Mesodermal cell (in vitro differentiated cells): ENCODE results near the gene MARCHF11.

Experiments
- H3K27ac ChIP-seq: 2 replicates; pipeline ENCODE4 v1.7.0; 2013; ENCODE audit warnings: mild to moderate bottlenecking, low read depth, low read length, moderate library complexity; ENCODE audit not compliant: severe bottlenecking
- H3K36me3 ChIP-seq: 2 replicates; pipeline ENCODE4 v1.7.1; 2013; ENCODE audit warnings: mild to moderate bottlenecking, low read length, moderate library complexity; ENCODE audit not compliant: control insufficient read depth, insufficient read depth
- H3K4me1 ChIP-seq: one replicate; pipeline ENCODE4 v1.7.1; 2013; ENCODE audit warnings: mild to moderate bottlenecking, low read length; ENCODE audit not compliant: insufficient read depth, control insufficient read depth, poor library complexity, severe bottlenecking
- H3K4me3 ChIP-seq: 2 replicates; pipeline ENCODE4 v1.7.0; 2013; ENCODE audit warnings: low read length, control low read depth, mild to moderate bottlenecking; ENCODE audit not compliant: insufficient read depth, poor library complexity, severe bottlenecking; ENCODE audit errors: extremely low read depth
- H3K9me3 ChIP-seq: 2 replicates; pipeline ENCODE4 v1.7.1; 2013; ENCODE audit warnings: mild to moderate bottlenecking, low read length, moderate library complexity; ENCODE audit not compliant: control insufficient read depth
- WGBS, 2 experiments: methylation state at CpG; one replicate each; pipeline ENCODE4 v1.1.5; 2013; ENCODE audit warnings: missing lambda C conversion rate in 2 of 2; ENCODE audit not compliant: insufficient coverage in 2 of 2; 5-methylcytosine and 5-hydroxymethylcytosine counted together

MARCHF11 gene

DNA sequence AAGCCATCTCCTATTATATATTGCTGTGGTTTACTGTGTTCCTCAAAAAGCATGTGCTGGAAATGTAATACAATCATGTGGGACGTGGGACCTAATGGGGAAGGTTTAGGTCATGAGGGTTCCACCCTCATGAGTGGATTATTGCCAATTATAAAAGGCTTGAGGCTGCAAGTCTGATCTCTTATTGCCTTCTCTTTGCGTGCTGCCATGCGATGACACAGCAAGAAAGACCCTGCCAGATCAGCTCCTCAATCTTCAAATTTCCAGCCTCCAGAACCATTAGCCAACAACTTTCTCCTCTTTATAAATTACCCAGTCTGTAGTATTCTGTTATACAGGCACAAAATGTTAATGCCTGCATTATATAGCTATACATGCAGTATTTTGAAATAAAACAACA, 45.4 kb downstream of the MARCHF11 start:
- Histone ChIP-seq H3K9me3 (no peaks in the 10 kb centered on the region), H3K4me1 (no peaks in the 10 kb centered on the region), H3K27ac (no peak overlapping the region), H3K4me3 (no peak overlapping the region), H3K36me3 (no peaks in the 10 kb centered on the region)
- WGBS, 2 experiments: 89 to 94% methylated on average over 2 to 3 of the region's 3 CpGs

GRCh38 chr5:16131878-16132277, 47.7 kb downstream of the MARCHF11 start:
- WGBS, 2 experiments: 91% methylated on average over 4 to 5 of the region's 5 CpGs
- H3K4me3 ChIP-seq: no peak overlapping the region
- H3K9me3 ChIP-seq: no peaks in the 10 kb centered on the region
- no peaks in the 10 kb centered on the region for H3K4me1 ChIP-seq
- no peak overlapping the region for H3K27ac ChIP-seq
- no peaks in the 10 kb centered on the region for H3K36me3 ChIP-seq

- no peaks in the 10 kb centered on the region for H3K9me3 ChIP-seq
- H3K4me1 ChIP-seq: no peaks in the 10 kb centered on the region
- H3K36me3 ChIP-seq: no peaks in the 10 kb centered on the region
- no peak overlapping the region for H3K27ac ChIP-seq
- 94 to 100% methylated on average over 3 to 5 of the region's 5 CpGs for WGBS, 2 experiments
- H3K4me3 ChIP-seq: no peak overlapping the region
These were observed 50.6 kb downstream of the MARCHF11 start for GRCh38 chr5:16128944-16129343.

DNA sequence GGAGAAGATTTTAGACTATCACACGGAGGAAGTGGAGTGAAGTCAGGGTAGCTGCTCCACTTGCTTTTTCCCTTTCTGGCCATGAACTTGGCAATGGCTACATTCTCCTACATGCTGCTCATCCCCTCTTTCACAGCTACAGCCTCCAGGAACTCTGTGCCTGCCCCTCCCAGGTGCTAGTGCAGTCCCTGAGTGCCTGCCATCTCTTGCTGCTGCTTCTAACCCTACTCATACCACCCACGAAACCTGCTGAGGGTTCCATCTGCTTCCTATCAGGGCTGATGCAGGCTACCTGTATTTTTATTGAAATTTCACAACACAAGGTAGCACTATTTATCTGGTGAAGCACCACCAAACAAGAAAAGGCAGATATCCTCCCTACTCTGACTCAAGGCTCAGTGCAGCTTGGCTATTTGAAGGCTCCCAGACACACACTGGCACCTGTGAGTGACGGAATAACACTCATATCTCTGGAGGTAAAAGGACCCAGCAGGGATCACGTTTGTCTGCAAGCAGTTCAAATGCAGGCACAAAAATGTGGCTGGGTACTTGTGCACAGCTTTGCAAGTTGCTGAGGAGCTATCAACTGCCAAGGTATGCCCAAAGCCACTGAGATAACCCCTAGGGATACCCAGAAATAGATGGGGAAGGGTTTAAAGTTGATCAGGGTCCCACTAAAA, 51.6 kb downstream of the MARCHF11 start:
- H3K4me1 ChIP-seq: no peaks in the 10 kb centered on the region
- 83 to 87% methylated on average over 3 to 4 of the region's 4 CpGs for WGBS, 2 experiments
- no peak overlapping the region for H3K27ac ChIP-seq
- H3K9me3 ChIP-seq: no peaks in the 10 kb centered on the region
- H3K4me3 ChIP-seq: no peak overlapping the region
- H3K36me3 ChIP-seq: no peaks in the 10 kb centered on the region

DNA sequence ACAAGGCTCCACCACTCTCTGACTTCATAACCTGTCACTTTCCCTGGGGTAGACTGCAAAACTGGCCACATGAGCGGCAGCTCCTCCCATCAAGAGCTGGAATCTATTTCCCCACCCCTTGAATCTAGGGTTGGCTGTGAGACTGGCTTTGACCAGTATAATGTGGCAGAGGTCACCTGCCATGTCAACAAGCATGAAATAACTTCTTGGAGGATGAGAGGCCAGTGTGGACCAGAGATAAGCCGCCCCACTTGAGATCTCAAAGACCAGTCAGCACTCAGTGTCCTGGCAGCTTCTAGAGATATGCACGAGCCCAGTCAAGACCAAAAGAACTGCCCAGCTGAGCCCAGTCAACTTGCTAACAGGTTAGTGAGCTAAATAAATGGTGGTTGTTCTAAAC, 59.0 kb downstream of the MARCHF11 start:
- Histone ChIP-seq H3K36me3 (no peaks in the 10 kb centered on the region), H3K27ac (no peak overlapping the region), H3K9me3 (no peaks in the 10 kb centered on the region), H3K4me1 (no peaks in the 10 kb centered on the region), H3K4me3 (no peak overlapping the region)
- 90 to 100% methylated on average over 1 of the region's 3 CpGs for WGBS, 2 experiments

DNA sequence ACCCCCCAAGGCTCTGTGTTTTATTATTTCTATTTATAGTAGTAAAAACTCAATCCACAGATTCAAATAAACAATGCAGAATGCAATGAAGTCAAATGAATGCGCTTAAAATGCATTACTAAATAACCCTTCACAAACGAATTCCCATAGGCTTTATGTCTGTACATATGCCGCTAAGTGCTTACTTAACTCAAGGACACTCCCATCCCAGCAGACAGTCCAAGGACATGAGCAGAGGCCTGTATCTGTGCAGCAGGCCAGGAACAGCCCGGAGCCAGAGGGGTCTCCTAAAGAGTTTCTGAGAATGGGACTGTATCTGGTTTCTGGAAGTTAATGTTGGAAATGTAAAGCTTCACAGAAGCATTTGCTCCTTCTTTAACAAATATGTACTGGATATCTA, 59.8 kb downstream of the MARCHF11 start:
- Histone ChIP-seq H3K27ac (no peak overlapping the region), H3K4me3 (no peak overlapping the region)
- 80 to 83% methylated on average over 2 to 3 of the region's 4 CpGs for WGBS, 2 experiments

DNA sequence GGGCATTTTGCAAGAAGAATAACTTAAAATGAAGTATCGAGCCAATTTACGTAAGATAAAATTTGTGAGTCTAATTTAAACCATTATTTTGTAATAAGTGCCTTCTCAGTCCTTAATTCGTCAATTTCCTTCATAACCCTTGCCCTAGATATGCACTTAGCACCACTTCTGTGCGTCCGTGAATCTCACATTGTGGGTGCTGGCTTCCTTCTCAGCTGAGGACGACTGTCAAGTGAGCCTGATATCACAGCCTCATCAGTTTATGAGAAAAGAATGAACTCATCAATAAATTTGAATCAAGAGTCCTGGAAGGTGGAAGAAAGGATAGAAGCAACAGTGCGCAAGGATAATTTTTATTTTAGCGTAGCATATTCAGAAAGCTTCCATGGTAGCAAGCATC, 64.5 kb downstream of the MARCHF11 start:
- H3K36me3 ChIP-seq: no peaks in the 10 kb centered on the region
- H3K4me3 ChIP-seq: no peak overlapping the region
- 91 to 95% methylated on average over 3 to 4 of the region's 8 CpGs for WGBS, 2 experiments
- no peaks in the 10 kb centered on the region for H3K4me1 ChIP-seq
- H3K27ac ChIP-seq: no peak overlapping the region
- no peaks in the 10 kb centered on the region for H3K9me3 ChIP-seq

More for the DNA sequence above, 59.8 kb downstream of the MARCHF11 start:
- no peaks in the 10 kb centered on the region for H3K9me3 ChIP-seq
- no peaks in the 10 kb centered on the region for H3K4me1 ChIP-seq
- H3K36me3 ChIP-seq: no peaks in the 10 kb centered on the region

- H3K4me3 ChIP-seq: no peak overlapping the region
- 84 to 88% methylated on average over 3 of the region's 3 CpGs for WGBS, 2 experiments
- H3K4me1 ChIP-seq: no peaks in the 10 kb centered on the region
- H3K9me3 ChIP-seq: no peaks in the 10 kb centered on the region
- no peak overlapping the region for H3K27ac ChIP-seq
- no peaks in the 10 kb centered on the region for H3K36me3 ChIP-seq
These were observed 71.2 kb downstream of the MARCHF11 start for GRCh38 chr5:16108418-16108817.

- 57 to 83% methylated on average over 2 of the region's 2 CpGs for WGBS, 2 experiments
- Histone ChIP-seq H3K27ac (no peak overlapping the region), H3K36me3 (no peaks in the 10 kb centered on the region), H3K4me3 (no peak overlapping the region), H3K9me3 (peaks cover 8% of the 10 kb centered on the region), H3K4me1 (no peaks in the 10 kb centered on the region)
These were observed 74.6 kb downstream of the MARCHF11 start for GRCh38 chr5:16104961-16105360.

GRCh38 chr5:16095612-16096011, 84.0 kb downstream of the MARCHF11 start:
- Histone ChIP-seq H3K27ac (no peak overlapping the region), H3K4me1 (no peaks in the 10 kb centered on the region)
- WGBS, 2 experiments: 72 to 74% methylated on average over 5 of the region's 5 CpGs

GRCh38 chr5:16090270-16090669, 89.3 kb downstream of the MARCHF11 start:
- H3K4me3 ChIP-seq: no peak overlapping the region
- 95 to 97% methylated on average over 3 to 4 of the region's 6 CpGs for WGBS, 2 experiments
- no peaks in the 10 kb centered on the region for H3K36me3 ChIP-seq

More at GRCh38 chr5:16095612-16096011, 84.0 kb downstream of the MARCHF11 start:
- no peaks in the 10 kb centered on the region for H3K36me3 ChIP-seq
- no peaks in the 10 kb centered on the region for H3K9me3 ChIP-seq
- H3K4me3 ChIP-seq: no peak overlapping the region

More at GRCh38 chr5:16090270-16090669, 89.3 kb downstream of the MARCHF11 start:
- H3K27ac ChIP-seq: no peak overlapping the region
- no peaks in the 10 kb centered on the region for H3K4me1 ChIP-seq
- H3K9me3 ChIP-seq: no peaks in the 10 kb centered on the region
